Choroid plexus epithelial cell (primary cell): Measurements from ENCODE around the gene KRT23.

Experiments
- DNase-seq: peaks from one replicate; pipeline ENCODE4 v3.0.0-alpha.2; 2010; ENCODE audit warnings: low read depth
- H3K4me3 ChIP-seq: 2 replicates; pipeline ENCODE4 v1.5.1; 2011; ENCODE audit warnings: low read depth, mild to moderate bottlenecking, control low read depth, low read length, moderate library complexity
- TF ChIP-seq, protein P1 (sequence below): conservative IDR thresholded peaks from 2 replicates; pipeline ENCODE4 v1.5.1; 2011; ENCODE audit warnings: low read depth, mild to moderate bottlenecking, control low read depth, inconsistent platforms, low read length, moderate library complexity

The KRT23 gene

DNA sequence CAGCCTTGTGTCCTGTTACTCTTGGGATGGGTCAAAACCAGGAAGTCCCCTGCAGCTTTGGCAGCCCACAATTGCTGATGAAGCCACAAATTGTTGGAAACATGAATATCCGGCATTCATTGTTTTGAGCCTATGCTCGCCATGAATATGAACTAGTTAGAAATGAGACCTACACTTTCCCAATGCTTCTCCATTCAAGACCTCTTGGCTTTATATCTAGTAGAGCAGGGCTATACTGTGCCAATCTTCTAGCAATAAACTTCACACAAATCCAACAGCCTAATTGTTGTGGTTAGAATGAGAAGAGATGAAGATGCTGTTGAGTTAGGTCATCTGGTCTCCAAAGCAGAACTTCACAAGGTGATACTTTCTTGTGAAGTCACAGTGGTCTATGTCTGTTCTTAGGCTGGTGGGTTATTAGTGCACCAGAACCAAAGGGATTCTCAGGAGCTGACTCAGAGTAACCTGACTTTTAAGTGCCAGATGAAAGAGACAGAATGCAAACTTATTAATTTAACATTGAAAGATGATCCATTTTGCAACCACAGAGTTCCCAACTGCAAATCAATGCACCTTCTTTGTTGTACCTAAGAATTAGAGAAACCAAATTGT is 13.7 kb upstream of the KRT23 start:
- DNase-seq = no peak

DNA sequence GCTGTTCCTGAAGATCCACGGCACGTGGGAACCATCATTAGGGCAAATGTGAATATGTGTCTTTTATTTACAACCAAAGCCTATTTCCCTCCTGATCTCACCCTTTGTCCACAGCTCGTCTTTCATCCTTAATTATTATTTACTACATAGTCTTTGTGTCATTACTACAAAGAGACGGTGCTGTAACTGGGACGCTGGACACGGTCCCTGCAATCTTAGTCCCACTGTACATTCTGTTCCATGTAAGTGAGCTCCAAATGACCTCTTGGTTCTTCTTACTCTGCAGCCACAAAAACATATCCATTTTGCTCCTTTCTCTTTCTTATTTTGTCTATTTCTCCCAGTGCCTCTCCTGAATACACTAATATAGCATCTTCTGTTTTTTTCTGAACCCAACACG is 12.7 kb upstream of the KRT23 start:
- H3K4me3 ChIP-seq = no peak overlapping the region
- DNase-seq = no peak
- TF ChIP-seq, protein P1, sequence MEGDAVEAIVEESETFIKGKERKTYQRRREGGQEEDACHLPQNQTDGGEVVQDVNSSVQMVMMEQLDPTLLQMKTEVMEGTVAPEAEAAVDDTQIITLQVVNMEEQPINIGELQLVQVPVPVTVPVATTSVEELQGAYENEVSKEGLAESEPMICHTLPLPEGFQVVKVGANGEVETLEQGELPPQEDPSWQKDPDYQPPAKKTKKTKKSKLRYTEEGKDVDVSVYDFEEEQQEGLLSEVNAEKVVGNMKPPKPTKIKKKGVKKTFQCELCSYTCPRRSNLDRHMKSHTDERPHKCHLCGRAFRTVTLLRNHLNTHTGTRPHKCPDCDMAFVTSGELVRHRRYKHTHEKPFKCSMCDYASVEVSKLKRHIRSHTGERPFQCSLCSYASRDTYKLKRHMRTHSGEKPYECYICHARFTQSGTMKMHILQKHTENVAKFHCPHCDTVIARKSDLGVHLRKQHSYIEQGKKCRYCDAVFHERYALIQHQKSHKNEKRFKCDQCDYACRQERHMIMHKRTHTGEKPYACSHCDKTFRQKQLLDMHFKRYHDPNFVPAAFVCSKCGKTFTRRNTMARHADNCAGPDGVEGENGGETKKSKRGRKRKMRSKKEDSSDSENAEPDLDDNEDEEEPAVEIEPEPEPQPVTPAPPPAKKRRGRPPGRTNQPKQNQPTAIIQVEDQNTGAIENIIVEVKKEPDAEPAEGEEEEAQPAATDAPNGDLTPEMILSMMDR = no peak

More for the DNA sequence above, 13.7 kb upstream of the KRT23 start:
- TF ChIP-seq, protein P1 = no peak
- no peak overlapping the region for H3K4me3 ChIP-seq

DNA sequence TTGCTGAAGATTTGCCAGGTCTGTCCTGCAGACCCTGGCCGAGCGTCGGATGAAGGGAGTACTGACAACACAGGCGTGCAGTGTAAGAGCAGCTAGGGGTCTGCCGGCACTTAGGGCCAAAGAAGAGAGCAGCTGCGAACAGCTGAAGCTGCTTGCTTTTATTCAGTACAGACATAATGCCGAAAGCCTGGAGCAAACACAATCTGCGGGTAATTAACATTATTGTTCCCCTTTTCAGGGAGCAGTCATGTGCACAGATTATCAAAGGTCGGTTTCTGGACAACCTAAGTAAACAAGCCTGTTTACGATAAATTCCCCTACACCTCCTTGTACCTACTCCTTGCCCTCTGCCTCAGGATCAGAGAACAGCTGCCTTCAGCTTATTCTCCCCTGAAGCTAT is 12.0 kb upstream of the KRT23 start:
- TF ChIP-seq, protein P1 = no peak
- no peak overlapping the region for H3K4me3 ChIP-seq
- no peak for DNase-seq

DNA sequence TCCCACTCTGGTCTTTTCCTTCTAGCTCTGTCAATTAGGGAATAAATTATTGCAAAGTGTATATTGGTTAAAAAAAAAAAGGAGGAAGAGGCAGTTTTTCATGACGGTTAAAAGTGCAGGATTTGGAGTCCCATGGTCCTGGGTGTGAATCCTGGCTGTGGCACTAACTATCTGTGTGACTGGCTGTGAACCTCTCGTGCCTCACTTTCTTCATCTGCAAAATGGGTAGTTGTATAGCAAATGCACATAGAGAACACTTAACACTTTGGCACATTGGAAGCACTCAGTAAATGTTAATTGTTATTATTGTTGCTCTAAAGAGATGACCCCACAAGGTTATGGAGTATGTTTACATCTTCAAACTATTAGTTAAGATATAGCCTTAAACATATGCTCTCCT is 10.5 kb upstream of the KRT23 start:
- TF ChIP-seq, protein P1 = no peak
- no peak overlapping the region for H3K4me3 ChIP-seq
- no peak for DNase-seq

DNA sequence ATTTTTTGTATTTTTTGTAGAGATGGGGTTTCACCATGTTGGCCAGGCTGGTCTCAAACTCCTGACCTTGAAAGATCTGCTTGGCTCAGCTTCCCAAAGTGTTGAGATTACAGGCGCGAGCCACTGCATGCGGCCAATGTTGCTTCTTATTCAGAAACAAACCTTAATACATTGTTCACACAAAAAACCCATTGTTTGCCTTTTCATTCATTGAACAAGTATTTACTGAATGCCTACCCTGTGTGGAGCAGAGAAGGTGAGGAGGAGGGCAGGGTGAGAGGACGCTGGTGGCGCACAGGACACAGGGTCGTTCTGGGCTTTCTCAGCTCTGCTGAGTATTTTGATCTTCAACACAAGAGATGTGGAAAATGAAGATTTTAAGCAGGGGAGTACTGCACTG is 8.0 kb upstream of the KRT23 start:
- no peak overlapping the region for H3K4me3 ChIP-seq
- TF ChIP-seq, protein P1 = no peak
- no peak for DNase-seq

DNA sequence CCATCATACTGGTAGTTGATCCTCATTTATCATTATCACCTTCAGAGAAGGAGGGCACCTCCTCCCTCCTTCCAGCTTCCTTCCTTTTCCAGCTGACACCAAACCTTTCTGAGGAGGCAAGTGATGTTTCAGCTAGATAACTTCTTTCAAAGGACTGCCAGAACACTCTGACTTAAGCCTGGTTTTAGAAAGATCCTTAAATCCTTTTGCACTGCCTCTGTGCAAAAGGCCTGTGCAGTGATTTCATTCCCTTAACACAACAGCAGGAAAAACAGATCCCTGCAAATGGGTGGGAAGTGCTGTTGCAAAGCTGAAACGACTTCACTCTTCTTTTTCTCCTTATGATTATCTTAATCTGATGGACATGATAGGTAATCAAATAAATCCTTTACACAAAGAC is 7.1 kb upstream of the KRT23 start:
- no peak overlapping the region for H3K4me3 ChIP-seq
- TF ChIP-seq, protein P1 = no peak

DNA sequence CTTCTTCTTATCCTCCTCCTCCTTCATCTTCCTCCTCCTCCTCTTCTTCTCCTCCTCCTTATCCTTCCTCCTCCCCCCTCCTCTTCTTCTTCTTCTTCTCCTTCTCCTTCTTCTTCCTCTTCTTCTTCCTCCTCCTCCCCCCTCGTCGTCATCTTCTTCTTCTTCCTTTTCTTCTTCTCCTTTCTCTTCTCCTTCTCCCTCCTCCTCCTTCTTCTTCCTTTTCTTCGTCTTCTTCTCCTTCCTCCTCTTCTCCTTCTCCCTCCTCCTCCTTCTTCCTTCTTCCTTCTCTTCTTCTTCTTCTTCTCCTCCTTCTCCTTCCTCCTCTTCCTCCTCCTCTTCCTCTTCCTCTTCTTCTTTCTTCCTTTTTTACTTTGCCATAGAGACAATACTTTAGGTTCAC is 5.1 kb upstream of the KRT23 start:
- TF ChIP-seq, protein P1 = no peak
- H3K4me3 ChIP-seq = no peak overlapping the region
- no peak for DNase-seq

More for the DNA sequence above, 7.1 kb upstream of the KRT23 start:
- no peak for DNase-seq
